Measurements from ENCODE around the gene POLR2C. TPM values are rescaled to one million over a fixed set of nuclear protein-coding genes. Genes with fewer than 3 reads are reported as not detected.

The POLR2C gene
- total and polyA plus RNA-seq, 2 of the 13 experiments (the other 11 are each of a cell fraction or from before 2014, with no cell fraction given), result 104 to 216 TPM

DNA sequence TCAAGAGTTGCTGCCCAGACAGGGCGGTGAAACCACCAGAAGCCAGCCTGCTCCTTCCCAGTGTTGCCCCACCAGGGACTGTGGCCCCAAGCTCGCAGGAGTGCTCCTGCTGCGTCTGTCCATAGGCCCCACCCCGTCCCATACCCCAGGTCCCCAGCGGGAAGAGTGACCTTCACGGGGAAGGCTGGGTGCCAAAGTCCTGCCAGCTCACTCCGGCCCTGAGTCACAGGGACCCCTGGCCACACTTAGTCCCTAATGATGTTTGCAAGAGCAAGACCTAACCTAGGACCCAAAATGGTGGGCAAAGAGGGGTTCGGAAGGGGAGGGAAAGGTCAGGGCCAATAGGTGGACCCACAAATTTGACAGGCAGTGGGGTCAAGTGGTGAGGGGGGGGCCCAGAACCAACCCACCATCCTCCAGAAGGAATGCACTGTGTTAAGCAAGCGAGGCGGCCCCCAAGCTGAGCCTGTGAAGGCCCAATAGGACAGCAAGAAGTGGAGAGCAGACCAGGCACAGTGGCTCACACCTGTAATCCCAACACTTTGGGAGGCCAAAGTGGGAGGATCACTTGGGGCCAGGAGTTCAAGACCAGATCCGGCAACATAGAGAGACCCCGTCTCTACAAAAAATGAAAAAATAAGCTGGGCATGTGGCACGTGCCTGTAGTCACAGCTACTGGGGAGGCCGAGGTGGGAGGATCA lies 20.5 kb downstream of the POLR2C start (continued):
- TF ChIP-seq, protein P1, sequence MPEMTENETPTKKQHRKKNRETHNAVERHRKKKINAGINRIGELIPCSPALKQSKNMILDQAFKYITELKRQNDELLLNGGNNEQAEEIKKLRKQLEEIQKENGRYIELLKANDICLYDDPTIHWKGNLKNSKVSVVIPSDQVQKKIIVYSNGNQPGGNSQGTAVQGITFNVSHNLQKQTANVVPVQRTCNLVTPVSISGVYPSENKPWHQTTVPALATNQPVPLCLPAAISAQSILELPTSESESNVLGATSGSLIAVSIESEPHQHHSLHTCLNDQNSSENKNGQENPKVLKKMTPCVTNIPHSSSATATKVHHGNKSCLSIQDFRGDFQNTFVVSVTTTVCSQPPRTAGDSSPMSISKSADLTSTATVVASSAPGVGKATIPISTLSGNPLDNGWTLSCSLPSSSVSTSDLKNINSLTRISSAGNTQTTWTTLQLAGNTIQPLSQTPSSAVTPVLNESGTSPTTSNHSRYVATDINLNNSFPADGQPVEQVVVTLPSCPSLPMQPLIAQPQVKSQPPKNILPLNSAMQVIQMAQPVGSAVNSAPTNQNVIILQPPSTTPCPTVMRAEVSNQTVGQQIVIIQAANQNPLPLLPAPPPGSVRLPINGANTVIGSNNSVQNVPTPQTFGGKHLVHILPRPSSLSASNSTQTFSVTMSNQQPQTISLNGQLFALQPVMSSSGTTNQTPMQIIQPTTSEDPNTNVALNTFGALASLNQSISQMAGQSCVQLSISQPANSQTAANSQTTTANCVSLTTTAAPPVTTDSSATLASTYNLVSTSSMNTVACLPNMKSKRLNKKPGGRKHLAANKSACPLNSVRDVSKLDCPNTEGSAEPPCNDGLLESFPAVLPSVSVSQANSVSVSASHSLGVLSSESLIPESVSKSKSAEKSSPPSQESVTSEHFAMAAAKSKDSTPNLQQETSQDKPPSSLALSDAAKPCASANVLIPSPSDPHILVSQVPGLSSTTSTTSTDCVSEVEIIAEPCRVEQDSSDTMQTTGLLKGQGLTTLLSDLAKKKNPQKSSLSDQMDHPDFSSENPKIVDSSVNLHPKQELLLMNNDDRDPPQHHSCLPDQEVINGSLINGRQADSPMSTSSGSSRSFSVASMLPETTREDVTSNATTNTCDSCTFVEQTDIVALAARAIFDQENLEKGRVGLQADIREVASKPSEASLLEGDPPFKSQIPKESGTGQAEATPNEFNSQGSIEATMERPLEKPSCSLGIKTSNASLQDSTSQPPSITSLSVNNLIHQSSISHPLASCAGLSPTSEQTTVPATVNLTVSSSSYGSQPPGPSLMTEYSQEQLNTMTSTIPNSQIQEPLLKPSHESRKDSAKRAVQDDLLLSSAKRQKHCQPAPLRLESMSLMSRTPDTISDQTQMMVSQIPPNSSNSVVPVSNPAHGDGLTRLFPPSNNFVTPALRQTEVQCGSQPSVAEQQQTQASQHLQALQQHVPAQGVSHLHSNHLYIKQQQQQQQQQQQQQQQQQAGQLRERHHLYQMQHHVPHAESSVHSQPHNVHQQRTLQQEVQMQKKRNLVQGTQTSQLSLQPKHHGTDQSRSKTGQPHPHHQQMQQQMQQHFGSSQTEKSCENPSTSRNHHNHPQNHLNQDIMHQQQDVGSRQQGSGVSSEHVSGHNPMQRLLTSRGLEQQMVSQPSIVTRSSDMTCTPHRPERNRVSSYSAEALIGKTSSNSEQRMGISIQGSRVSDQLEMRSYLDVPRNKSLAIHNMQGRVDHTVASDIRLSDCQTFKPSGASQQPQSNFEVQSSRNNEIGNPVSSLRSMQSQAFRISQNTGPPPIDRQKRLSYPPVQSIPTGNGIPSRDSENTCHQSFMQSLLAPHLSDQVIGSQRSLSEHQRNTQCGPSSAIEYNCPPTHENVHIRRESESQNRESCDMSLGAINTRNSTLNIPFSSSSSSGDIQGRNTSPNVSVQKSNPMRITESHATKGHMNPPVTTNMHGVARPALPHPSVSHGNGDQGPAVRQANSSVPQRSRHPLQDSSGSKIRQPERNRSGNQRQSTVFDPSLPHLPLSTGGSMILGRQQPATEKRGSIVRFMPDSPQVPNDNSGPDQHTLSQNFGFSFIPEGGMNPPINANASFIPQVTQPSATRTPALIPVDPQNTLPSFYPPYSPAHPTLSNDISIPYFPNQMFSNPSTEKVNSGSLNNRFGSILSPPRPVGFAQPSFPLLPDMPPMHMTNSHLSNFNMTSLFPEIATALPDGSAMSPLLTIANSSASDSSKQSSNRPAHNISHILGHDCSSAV (CRISPR knock-in tag; IDR thresholded peaks at IDR 0.05; ENCODE audit: borderline replicate concordance), result 0 out of 2 replicates have a peak, but pooled peaks have one; percentile 90
- TF ChIP-seq RCOR2 (CRISPR knock-in tag; IDR thresholded peaks at IDR 0.05) (peak; percentile 32), PLRG1 (conservative IDR thresholded peaks at IDR 0.05) (no peak), ZNF598 (CRISPR knock-in tag; IDR thresholded peaks at IDR 0.05; ENCODE audit: borderline replicate concordance) (peak; percentile 77; the same call in 1 of the 2 replicates), ZNF234 (CRISPR knock-in tag; conservative IDR thresholded peaks at IDR 0.05) (no peak), SRF (IDR thresholded peaks at IDR 0.05; ENCODE audit: low read depth, low read length) (0 out of 2 replicates have a peak, but pooled peaks have one; percentile 17), SP2 (CRISPR knock-in tag; IDR thresholded peaks at IDR 0.05) (peak; percentile 41; the same call in 1 of the 2 replicates), TRIM24 (CRISPR knock-in tag; IDR thresholded peaks at IDR 0.05) (peak; percentile 75; the same call in 1 of the 2 replicates), ZNF607 (CRISPR knock-in tag; IDR thresholded peaks at IDR 0.05; ENCODE audit: borderline replicate concordance) (peak; percentile 72; the same call in 1 of the 2 replicates), RAD21 (CRISPR knock-in tag; IDR thresholded peaks at IDR 0.05) (no peak; the same call in none of the 2 replicates), CBX1 (IDR thresholded peaks at IDR 0.05; ENCODE audit: low read depth) (peak; percentile 79)
- TF ChIP-seq, protein P2, sequence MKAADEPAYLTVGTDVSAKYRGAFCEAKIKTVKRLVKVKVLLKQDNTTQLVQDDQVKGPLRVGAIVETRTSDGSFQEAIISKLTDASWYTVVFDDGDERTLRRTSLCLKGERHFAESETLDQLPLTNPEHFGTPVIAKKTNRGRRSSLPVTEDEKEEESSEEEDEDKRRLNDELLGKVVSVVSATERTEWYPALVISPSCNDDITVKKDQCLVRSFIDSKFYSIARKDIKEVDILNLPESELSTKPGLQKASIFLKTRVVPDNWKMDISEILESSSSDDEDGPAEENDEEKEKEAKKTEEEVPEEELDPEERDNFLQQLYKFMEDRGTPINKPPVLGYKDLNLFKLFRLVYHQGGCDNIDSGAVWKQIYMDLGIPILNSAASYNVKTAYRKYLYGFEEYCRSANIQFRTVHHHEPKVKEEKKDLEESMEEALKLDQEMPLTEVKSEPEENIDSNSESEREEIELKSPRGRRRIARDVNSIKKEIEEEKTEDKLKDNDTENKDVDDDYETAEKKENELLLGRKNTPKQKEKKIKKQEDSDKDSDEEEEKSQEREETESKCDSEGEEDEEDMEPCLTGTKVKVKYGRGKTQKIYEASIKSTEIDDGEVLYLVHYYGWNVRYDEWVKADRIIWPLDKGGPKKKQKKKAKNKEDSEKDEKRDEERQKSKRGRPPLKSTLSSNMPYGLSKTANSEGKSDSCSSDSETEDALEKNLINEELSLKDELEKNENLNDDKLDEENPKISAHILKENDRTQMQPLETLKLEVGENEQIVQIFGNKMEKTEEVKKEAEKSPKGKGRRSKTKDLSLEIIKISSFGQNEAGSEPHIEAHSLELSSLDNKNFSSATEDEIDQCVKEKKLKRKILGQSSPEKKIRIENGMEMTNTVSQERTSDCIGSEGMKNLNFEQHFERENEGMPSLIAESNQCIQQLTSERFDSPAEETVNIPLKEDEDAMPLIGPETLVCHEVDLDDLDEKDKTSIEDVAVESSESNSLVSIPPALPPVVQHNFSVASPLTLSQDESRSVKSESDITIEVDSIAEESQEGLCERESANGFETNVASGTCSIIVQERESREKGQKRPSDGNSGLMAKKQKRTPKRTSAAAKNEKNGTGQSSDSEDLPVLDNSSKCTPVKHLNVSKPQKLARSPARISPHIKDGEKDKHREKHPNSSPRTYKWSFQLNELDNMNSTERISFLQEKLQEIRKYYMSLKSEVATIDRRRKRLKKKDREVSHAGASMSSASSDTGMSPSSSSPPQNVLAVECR (CRISPR knock-in tag; IDR thresholded peaks at IDR 0.05; ENCODE audit: borderline replicate concordance), result peak; percentile 72; the same call in 1 of the 2 replicates
- TF ChIP-seq, protein P3, sequence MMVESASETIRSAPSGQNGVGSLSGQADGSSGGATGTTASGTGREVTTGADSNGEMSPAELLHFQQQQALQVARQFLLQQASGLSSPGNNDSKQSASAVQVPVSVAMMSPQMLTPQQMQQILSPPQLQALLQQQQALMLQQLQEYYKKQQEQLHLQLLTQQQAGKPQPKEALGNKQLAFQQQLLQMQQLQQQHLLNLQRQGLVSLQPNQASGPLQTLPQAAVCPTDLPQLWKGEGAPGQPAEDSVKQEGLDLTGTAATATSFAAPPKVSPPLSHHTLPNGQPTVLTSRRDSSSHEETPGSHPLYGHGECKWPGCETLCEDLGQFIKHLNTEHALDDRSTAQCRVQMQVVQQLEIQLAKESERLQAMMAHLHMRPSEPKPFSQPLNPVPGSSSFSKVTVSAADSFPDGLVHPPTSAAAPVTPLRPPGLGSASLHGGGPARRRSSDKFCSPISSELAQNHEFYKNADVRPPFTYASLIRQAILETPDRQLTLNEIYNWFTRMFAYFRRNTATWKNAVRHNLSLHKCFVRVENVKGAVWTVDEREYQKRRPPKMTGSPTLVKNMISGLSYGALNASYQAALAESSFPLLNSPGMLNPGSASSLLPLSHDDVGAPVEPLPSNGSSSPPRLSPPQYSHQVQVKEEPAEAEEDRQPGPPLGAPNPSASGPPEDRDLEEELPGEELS (CRISPR knock-in tag; IDR thresholded peaks at IDR 0.05), result peak; percentile 56
